Duodenal mucosa (tissue), 2 donors: Measurements from ENCODE around the gene CLCN4.
A peak's percentile ranks its signal among the peaks of the same experiment; 100 is the strongest.

Experiments used
- H3K27ac ChIP-seq: one replicate; pipeline ENCODE4 v1.7.0; 2013; ENCODE audit warnings: low read depth, low read length
- H3K27me3 ChIP-seq, 2 donors: one replicate each; pipeline ENCODE4 v1.7.0; 2013; ENCODE audit warnings: low read length in 2 of 2, control low read depth in 1 of 2; ENCODE audit not compliant: insufficient read depth in 2 of 2, control insufficient read depth in 1 of 2
- H3K36me3 ChIP-seq, 2 donors: one replicate each; pipeline ENCODE4 v1.7.0; 2013; ENCODE audit warnings: low read length in 2 of 2, control low read depth in 1 of 2; ENCODE audit not compliant: insufficient read depth in 2 of 2, control insufficient read depth in 1 of 2
- H3K4me1 ChIP-seq, 2 donors: one replicate each; pipeline ENCODE4 v1.7.0; 2013; ENCODE audit warnings: low read length in 2 of 2, control low read depth in 1 of 2; ENCODE audit not compliant: insufficient read depth in 2 of 2, control insufficient read depth in 1 of 2
- H3K4me3 ChIP-seq, 2 donors: one replicate each; pipeline ENCODE4 v1.7.0; 2013; ENCODE audit warnings: low read length in 2 of 2, low read depth in 1 of 2
- H3K9ac ChIP-seq, 2 donors: one replicate each; pipeline ENCODE4 v1.7.0; 2013; ENCODE audit warnings: low read length in 2 of 2, low read depth in 1 of 2
- H3K9me3 ChIP-seq, 2 donors: one replicate each; pipeline ENCODE4 v1.7.0; 2013; ENCODE audit warnings: low read length in 2 of 2, control low read depth in 1 of 2; ENCODE audit not compliant: control insufficient read depth in 1 of 2

CLCN4 gene

GRCh38 chrX:10156199-10157031 is at the start of gene CLCN4:
Gene CLCN4 (plus strand): TSS chrX:10156975. CDS start chrX:10185033, 28,058 bp downstream.
- peaks cover 0 to 6% of the 10 kb centered on the region in 2 donors for H3K4me1 ChIP-seq
- peaks cover 5 to 6% of the 10 kb centered on the region in 2 donors for H3K27me3 ChIP-seq
- no peak within 1 kb of the TSS for H3K27ac ChIP-seq
- H3K36me3 ChIP-seq: no peaks in the 10 kb centered on the region
- peak within 1 kb of the TSS; percentile 22 to 23 for H3K4me3 ChIP-seq
- H3K9ac ChIP-seq: peak within 1 kb of the TSS in 1 of 2 donors; percentile 25
- no peaks in the 10 kb centered on the region for H3K9me3 ChIP-seq

GRCh38 chrX:10107483-10107882 is 49.3 kb upstream of the CLCN4 start:
- H3K27me3 ChIP-seq: no peaks in the 10 kb centered on the region
- no peak overlapping the region for H3K4me3 ChIP-seq
- peaks cover 0 to 4% of the 10 kb centered on the region in 2 donors for H3K36me3 ChIP-seq
- no peaks in the 10 kb centered on the region for H3K9me3 ChIP-seq
- peaks cover 13 to 21% of the 10 kb centered on the region in 2 donors for H3K4me1 ChIP-seq
- H3K9ac ChIP-seq: no peak overlapping the region
- H3K27ac ChIP-seq: no peak overlapping the region

GRCh38 chrX:10108288-10108687 is 48.5 kb upstream of the CLCN4 start:
- no peak overlapping the region for H3K4me3 ChIP-seq
- H3K4me1 ChIP-seq: peaks cover 13 to 21% of the 10 kb centered on the region in 2 donors
- H3K9me3 ChIP-seq: no peaks in the 10 kb centered on the region
- H3K27me3 ChIP-seq: no peaks in the 10 kb centered on the region
- H3K36me3 ChIP-seq: peaks cover 0 to under 1% of the 10 kb centered on the region in 2 donors
- no peak overlapping the region for H3K9ac ChIP-seq
- no peak overlapping the region for H3K27ac ChIP-seq

DNA sequence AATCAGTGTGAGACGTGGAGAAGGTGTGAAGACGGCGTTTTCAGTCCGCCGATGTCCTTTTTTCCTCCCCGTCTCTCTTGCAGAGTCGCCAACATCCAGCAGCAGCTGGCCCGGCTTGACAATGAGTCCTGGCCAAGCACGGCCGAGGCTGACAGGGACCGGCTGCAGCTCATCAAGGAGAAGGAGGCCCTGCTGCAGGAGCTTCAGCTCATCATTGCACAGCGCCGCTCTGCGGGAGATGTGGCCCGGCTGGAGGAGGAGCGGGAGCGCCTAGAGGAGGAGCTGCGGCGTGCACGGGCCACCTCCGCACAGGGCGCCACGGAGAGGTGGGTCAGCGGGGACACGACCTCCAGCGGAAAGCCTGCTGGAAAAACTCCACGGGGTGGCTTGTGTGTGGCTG is 47.1 kb upstream of the CLCN4 start:
- H3K27ac ChIP-seq: no peak overlapping the region

DNA sequence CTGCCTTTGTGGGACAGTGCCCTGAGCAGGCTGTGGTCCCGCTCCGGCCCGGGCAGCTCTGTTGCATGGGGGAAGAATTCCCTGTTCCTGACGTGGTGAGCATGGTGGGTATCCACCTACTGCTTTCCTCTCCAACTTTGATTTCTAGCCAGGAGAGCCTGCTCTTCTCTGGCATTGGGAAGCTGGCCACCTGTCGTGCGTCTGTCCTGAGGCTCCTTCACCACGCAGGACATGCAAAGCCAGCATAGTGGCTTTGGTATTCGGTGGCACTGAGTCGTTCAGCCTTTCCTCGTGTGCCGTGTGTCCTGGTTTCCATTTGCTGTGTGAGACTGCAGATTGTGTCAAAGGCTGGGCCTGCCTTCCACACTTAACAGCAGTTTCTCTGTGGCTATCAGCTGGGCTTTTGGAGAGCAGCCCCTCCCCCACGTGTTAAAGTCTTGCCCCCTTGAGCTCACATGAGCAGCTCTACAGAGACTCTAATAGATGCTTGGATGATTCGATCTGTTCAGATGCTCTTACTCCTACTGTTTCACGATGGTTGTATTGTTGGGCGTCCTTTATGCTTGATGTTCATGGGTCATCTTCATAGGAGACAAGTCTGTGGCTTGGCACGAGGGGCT is 46.3 kb upstream of the CLCN4 start:
- no peak overlapping the region for H3K4me3 ChIP-seq
- H3K4me1 ChIP-seq: peaks cover 13 to 21% of the 10 kb centered on the region in 2 donors
- H3K9me3 ChIP-seq: no peaks in the 10 kb centered on the region
- H3K9ac ChIP-seq: peak overlapping the region in 1 of 2 donors; percentile 25
- H3K36me3 ChIP-seq: no peaks in the 10 kb centered on the region
- H3K27ac ChIP-seq: peak overlapping the region; percentile 56
- H3K27me3 ChIP-seq: no peaks in the 10 kb centered on the region

More for the DNA sequence above, 47.1 kb upstream of the CLCN4 start:
- Histone ChIP-seq H3K9ac (no peak overlapping the region), H3K4me3 (no peak overlapping the region), H3K27me3 (no peaks in the 10 kb centered on the region), H3K4me1 (peaks cover 13 to 21% of the 10 kb centered on the region in 2 donors), H3K9me3 (no peaks in the 10 kb centered on the region), H3K36me3 (no peaks in the 10 kb centered on the region)

DNA sequence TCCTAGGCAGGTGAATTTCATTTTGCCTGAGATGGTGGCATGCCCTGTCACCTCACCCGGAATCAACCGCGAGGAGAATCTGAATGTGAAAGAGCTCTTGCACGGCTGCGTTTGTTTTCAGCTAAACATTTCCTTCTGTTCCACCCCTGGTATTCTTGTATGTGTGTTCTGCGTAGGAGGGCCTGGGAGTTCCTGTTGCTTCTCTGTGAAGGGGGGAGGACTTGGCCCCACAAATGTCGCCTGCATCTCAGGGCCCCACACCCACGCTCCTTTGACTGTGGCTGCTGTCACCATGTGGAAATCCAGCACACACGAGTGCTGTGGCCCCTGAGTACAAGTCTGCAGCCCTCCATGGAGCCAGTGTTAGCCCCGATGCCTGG is 45.8 kb upstream of the CLCN4 start:
- Histone ChIP-seq H3K36me3 (no peaks in the 10 kb centered on the region), H3K4me3 (no peak overlapping the region), H3K27ac (peak overlapping the region; percentile 83)

GRCh38 chrX:10111364-10112148 is 45.2 kb upstream of the CLCN4 start:
- peak overlapping the region; percentile 18 to 25 for H3K9ac ChIP-seq
- H3K9me3 ChIP-seq: no peaks in the 10 kb centered on the region
- no peaks in the 10 kb centered on the region for H3K36me3 ChIP-seq
- H3K4me3 ChIP-seq: no peak overlapping the region
- H3K27ac ChIP-seq: peak overlapping the region; percentile 83
- H3K27me3 ChIP-seq: no peaks in the 10 kb centered on the region
- H3K4me1 ChIP-seq: peaks cover 13 to 21% of the 10 kb centered on the region in 2 donors

More for the DNA sequence above, 45.8 kb upstream of the CLCN4 start:
- Histone ChIP-seq H3K27me3 (no peaks in the 10 kb centered on the region), H3K4me1 (peaks cover 13 to 21% of the 10 kb centered on the region in 2 donors), H3K9me3 (no peaks in the 10 kb centered on the region), H3K9ac (peak overlapping the region; percentile 18 to 25)

DNA sequence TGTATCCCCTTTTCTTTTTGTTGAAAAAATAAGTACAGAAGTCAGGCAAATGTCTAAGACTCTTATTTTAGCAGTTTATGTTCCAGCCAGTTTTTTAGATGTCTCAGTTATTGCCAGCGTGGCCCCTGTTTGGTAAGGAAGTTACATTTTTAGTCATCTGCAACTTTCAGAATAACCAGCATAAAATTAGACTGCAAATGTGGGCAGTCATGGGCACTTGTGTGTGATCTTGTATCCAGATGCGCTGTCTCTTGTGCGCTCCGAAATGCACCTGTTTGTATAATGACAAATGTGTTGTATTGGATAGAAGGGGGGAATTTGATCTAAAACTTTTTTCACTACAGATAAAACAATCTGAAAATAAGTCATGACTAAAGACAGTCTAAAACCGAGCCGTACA is 44.3 kb upstream of the CLCN4 start:
- H3K27ac ChIP-seq: no peak overlapping the region
- H3K27me3 ChIP-seq: no peaks in the 10 kb centered on the region
- H3K9me3 ChIP-seq: no peaks in the 10 kb centered on the region
- H3K9ac ChIP-seq: no peak overlapping the region
- H3K4me3 ChIP-seq: no peak overlapping the region
- H3K4me1 ChIP-seq: peaks cover 13 to 21% of the 10 kb centered on the region in 2 donors
- no peaks in the 10 kb centered on the region for H3K36me3 ChIP-seq

DNA sequence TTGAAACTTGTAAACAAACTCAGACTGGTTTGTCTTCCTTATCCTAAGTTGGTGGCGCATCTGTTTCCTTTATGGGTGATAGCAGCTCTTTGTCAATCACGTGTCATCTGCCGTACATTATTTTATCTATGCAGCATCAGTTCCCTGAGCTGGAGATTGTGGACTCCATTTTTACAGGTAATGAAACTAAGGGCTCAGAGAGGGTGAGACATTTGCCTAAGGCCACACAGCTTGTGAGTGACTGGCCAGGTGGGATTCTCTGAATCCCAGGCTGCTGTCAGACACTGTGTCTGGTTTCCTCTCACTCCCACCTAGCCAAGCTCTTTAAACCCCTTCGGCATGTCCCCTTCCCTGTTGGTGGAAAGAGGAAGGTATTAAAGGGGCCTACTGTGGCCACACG is 41.7 kb upstream of the CLCN4 start:
- Histone ChIP-seq H3K9me3 (no peaks in the 10 kb centered on the region), H3K4me1 (peaks cover 7 to 16% of the 10 kb centered on the region in 2 donors), H3K36me3 (no peaks in the 10 kb centered on the region), H3K9ac (no peak overlapping the region), H3K27ac (no peak overlapping the region), H3K27me3 (no peaks in the 10 kb centered on the region), H3K4me3 (no peak overlapping the region)

- Histone ChIP-seq H3K27ac (no peak overlapping the region), H3K4me1 (peaks cover 0 to 9% of the 10 kb centered on the region in 2 donors), H3K27me3 (no peaks in the 10 kb centered on the region), H3K9me3 (no peaks in the 10 kb centered on the region), H3K4me3 (no peak overlapping the region), H3K36me3 (no peaks in the 10 kb centered on the region), H3K9ac (no peak overlapping the region)
Measured at GRCh38 chrX:10117301-10117700, 39.5 kb upstream of the CLCN4 start.
